ENCODE measurements around the gene MIGA1. TPM values are rescaled to one million over a fixed set of nuclear protein-coding genes. Genes with fewer than 3 reads are reported as not detected.

The MIGA1 gene
- total and polyA plus RNA-seq, 10 of the 15 experiments (the other 5 are each of a cell fraction or from before 2014, with no cell fraction given) = 1.3 to 7.2 (median 4.2) TPM

DNA sequence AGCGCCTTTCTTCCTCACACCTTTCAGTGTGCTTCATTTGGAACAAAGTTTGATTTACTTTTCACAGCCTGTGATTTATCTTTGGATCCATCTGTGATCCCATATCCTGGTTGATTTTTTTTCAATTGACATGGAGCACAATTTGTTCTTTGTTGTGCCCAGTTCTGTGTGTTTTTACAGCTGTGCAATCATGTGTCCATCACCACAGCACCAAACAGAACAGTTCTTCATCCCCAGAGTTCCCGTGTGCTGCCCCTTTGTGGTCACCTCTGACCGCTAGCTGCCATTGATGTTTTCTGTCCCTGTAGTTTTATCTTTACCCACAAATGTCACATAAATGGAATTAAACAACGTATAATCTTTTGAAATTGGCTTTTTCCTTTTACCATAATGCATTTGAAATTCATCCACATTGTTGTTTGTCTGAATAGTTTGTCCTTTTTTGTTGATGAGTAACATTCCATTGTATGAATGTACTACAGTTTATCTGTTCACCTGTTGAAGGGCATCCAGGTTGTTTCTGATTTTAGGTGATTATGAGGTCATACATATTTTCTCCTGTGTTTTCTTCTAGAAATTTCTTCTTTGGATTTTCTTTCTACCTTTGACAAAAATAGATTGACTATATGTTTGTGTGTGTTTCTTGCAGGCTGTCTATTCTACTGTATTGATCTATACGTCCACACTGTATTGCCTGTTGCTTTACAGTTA is 17.4 kb downstream of the MIGA1 start:
- BruUV-seq (replicated peaks) = no TSS peak
- ChIA-PET POLR2A (no interaction called here), SMC1A (ENCODE audit: uncharacterized antibody, unreplicated experiment) (interaction anchor here (0.6 to 1.4 kb wide), 6 partner anchors 16 to 1263 kb away, joined by 3 to 5 read pairs (median 4); partner anchors contain the start of gene MIGA1), RAD21 (ENCODE audit: unreplicated experiment) (interaction anchor here (1.2 kb wide), 1 partner anchor 66 kb away, joined by 3 read pairs; no protein-coding TSS in a partner anchor), CTCF (interaction anchor here (1.0 kb wide), 1 partner anchor 11 kb away, joined by 4 read pairs; no protein-coding TSS in a partner anchor)
- no peak overlapping the region for H2AFZ ChIP-seq (ENCODE audit: control insufficient read depth, low read depth, low read length)
- DNase-seq (ENCODE audit: low read depth, low spot score) (no peak), FAIRE-seq (no peak), ATAC-seq (no peak)
- in situ Hi-C loops (cut with MboI) (no loop called here), intact Hi-C loops (cut with micrococcal nuclease; ENCODE audit: unreplicated experiment) (no loop called here)
- no peak overlapping the region for H3K4me2 ChIP-seq (ENCODE audit: control insufficient read depth, insufficient read depth)
- H3K4me3 ChIP-seq = no peak overlapping the region
- no peaks in the 10 kb centered on the region for H3K9me3 ChIP-seq (replicated peaks; ENCODE audit: control insufficient read depth, insufficient read depth, low read length)
- no peak for TF ChIP-seq EGR1 (IDR thresholded peaks at IDR 0.05; ENCODE audit: borderline replicate concordance in 1 of 2, low read depth in 2 of 2, low read length in 2 of 2)
- H3K4me1 ChIP-seq (ENCODE audit: control insufficient read depth, insufficient read depth, low read length) = no peaks in the 10 kb centered on the region
- H3K27ac ChIP-seq (ENCODE audit: control insufficient read depth, insufficient read depth) = no peak overlapping the region
- WGBS (ENCODE audit: insufficient coverage, insufficient replicate concordance, low lambda C conversion rate, missing lambda C conversion rate) = 74% methylated on average over 5 of the region's 5 CpGs
- no peaks in the 10 kb centered on the region for H3K27me3 ChIP-seq (replicated peaks in 1 of 2; ENCODE audit: control insufficient read depth in 2 of 2, insufficient read depth in 2 of 2, low read length in 1 of 2)
- no peak overlapping the region for H3K9ac ChIP-seq (ENCODE audit: control insufficient read depth, insufficient read depth, low read length)
- no peaks in the 10 kb centered on the region for H4K20me1 ChIP-seq (ENCODE audit: control insufficient read depth, insufficient read depth)
- no peaks in the 10 kb centered on the region; the same call in 1 of the 2 replicates for H3K79me2 ChIP-seq (ENCODE audit: control insufficient read depth, insufficient read depth, low read length)
- H3K36me3 ChIP-seq (ENCODE audit: control insufficient read depth in 2 of 2, insufficient read depth in 2 of 2, low read length in 1 of 2) = peaks cover 0 to 9% of the 10 kb centered on the region in 2 experiments; a peak in 2 of 4 replicates

DNA sequence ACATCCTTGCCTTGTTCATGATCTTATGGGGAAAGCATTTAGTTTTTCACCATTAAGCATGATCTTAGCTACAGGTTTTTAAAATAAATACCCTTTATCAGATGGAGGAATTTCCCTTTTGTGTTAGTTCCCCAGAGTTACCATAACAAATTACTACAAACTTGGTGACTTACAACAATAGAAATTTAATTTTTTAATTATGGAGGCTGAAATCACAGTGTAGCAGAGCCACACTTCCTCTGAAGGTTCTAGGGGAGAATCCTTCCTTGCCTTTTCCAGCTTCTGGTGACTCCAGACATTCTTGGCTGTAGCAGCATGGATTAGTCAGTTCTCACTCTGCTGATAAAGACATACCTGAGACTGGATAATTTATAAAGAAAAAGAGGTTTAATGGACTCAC is 18.5 kb downstream of the MIGA1 start:
- H3K36me3 ChIP-seq (ENCODE audit: control insufficient read depth in 2 of 2, insufficient read depth in 2 of 2, low read length in 1 of 2) = peaks cover 0 to 9% of the 10 kb centered on the region in 2 experiments; a peak in 3 of 4 replicates
- no peak for DNase-seq (ENCODE audit: low read depth, low spot score)
- POLR2A ChIA-PET = no interaction called here
- intact Hi-C loops (cut with micrococcal nuclease; ENCODE audit: unreplicated experiment) (no loop called here), in situ Hi-C loops (cut with MboI) (no loop called here)
- no peak overlapping the region for H3K4me2 ChIP-seq (ENCODE audit: control insufficient read depth, insufficient read depth)
- no peak overlapping the region for H2AFZ ChIP-seq (ENCODE audit: control insufficient read depth, low read depth, low read length)
- H3K9ac ChIP-seq (ENCODE audit: control insufficient read depth, insufficient read depth, low read length) = no peak overlapping the region
- TF ChIP-seq TCF3 (IDR thresholded peaks at IDR 0.05; ENCODE audit: borderline replicate concordance, insufficient read depth, low read depth, low read length) (no peak), KAT2A (conservative IDR thresholded peaks at IDR 0.05; ENCODE audit: control insufficient read depth, low read depth, low read length) (no peak), NFYA (IDR thresholded peaks at IDR 0.05; ENCODE audit: borderline replicate concordance, low read depth, low read length) (no peak), HCFC1 (IDR thresholded peaks at IDR 0.05; ENCODE audit: low read length) (no peak), RELA (IDR thresholded peaks at IDR 0.05; ENCODE audit: borderline replicate concordance, partially characterized antibody) (no peak), ASH2L (IDR thresholded peaks at IDR 0.05; ENCODE audit: borderline replicate concordance, low read depth) (no peak), CBFB (IDR thresholded peaks at IDR 0.05; ENCODE audit: low read depth) (no peak)
- TF ChIP-seq, protein P1, sequence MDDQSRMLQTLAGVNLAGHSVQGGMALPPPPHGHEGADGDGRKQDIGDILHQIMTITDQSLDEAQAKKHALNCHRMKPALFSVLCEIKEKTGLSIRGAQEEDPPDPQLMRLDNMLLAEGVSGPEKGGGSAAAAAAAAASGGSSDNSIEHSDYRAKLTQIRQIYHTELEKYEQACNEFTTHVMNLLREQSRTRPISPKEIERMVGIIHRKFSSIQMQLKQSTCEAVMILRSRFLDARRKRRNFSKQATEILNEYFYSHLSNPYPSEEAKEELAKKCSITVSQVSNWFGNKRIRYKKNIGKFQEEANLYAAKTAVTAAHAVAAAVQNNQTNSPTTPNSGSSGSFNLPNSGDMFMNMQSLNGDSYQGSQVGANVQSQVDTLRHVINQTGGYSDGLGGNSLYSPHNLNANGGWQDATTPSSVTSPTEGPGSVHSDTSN (IDR thresholded peaks at IDR 0.05; ENCODE audit: insufficient replicate concordance, low read depth, low read length) = no peak
- TF ChIP-seq, protein P2, sequence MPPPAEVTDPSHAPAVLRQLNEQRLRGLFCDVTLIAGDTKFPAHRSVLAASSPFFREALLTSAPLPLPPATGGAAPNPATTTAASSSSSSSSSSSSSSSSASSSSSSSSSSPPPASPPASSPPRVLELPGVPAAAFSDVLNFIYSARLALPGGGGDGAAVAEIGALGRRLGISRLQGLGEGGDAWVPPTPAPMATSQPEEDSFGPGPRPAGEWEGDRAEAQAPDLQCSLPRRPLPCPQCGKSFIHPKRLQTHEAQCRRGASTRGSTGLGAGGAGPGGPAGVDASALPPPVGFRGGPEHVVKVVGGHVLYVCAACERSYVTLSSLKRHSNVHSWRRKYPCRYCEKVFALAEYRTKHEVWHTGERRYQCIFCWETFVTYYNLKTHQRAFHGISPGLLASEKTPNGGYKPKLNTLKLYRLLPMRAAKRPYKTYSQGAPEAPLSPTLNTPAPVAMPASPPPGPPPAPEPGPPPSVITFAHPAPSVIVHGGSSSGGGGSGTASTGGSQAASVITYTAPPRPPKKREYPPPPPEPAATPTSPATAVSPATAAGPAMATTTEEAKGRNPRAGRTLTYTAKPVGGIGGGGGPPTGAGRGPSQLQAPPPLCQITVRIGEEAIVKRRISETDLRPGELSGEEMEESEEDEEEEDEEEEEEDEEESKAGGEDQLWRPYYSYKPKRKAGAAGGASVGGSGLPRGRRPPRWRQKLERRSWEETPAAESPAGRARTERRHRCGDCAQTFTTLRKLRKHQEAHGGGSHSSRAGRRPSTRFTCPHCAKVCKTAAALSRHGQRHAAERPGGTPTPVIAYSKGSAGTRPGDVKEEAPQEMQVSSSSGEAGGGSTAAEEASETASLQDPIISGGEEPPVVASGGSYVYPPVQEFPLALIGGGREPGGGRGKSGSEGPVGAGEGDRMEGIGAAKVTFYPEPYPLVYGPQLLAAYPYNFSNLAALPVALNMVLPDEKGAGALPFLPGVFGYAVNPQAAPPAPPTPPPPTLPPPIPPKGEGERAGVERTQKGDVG (CRISPR knock-in tag; IDR thresholded peaks at IDR 0.05) = no peak
- H3K27me3 ChIP-seq (replicated peaks in 1 of 2; ENCODE audit: control insufficient read depth in 2 of 2, insufficient read depth in 2 of 2, low read length in 1 of 2) = no peaks in the 10 kb centered on the region
- H3K27ac ChIP-seq (ENCODE audit: control insufficient read depth, insufficient read depth) = no peak overlapping the region
- CTCF ChIA-PET = interaction anchor here (0.8 to 1.0 kb wide), 2 partner anchors 10 to 259 kb away, joined by 3 to 4 read pairs; no protein-coding TSS in a partner anchor
- FAIRE-seq = no peak
- RAD21 ChIA-PET (ENCODE audit: unreplicated experiment) = no interaction called here
- no peak for ATAC-seq
- H4K20me1 ChIP-seq (ENCODE audit: control insufficient read depth, insufficient read depth) = no peaks in the 10 kb centered on the region
- H3K4me1 ChIP-seq (ENCODE audit: control insufficient read depth, insufficient read depth, low read length) = no peaks in the 10 kb centered on the region
- no peak overlapping the region for H3K4me3 ChIP-seq
- no peaks in the 10 kb centered on the region; the same call in 1 of the 2 replicates for H3K79me2 ChIP-seq (ENCODE audit: control insufficient read depth, insufficient read depth, low read length)
- no TSS peak for BruUV-seq (replicated peaks)
- SMC1A ChIA-PET (ENCODE audit: uncharacterized antibody, unreplicated experiment) = interaction anchor here (0.6 to 1.4 kb wide), 5 partner anchors 17 to 446 kb away, joined by 3 to 5 read pairs (median 4); partner anchors contain the start of gene MIGA1
- no peaks in the 10 kb centered on the region for H3K9me3 ChIP-seq (replicated peaks; ENCODE audit: control insufficient read depth, insufficient read depth, low read length)

Measured in GM12878 (cell line).